ENCODE results near the gene SLC25A10.

- no peak for TF ChIP-seq CTCF (IDR thresholded peaks at IDR 0.05; ENCODE audit: control extremely low read depth in 1 of 3, insufficient read depth in 1 of 3, low read depth in 1 of 3, low read length in 3 of 3)
- TF ChIP-seq TEAD4 (IDR thresholded peaks at IDR 0.05; ENCODE audit: low read depth, low read length): no peak
- no peak for TF ChIP-seq JUN (IDR thresholded peaks at IDR 0.05; ENCODE audit: low read depth, low read length)
- no peak for TF ChIP-seq SUZ12 (IDR thresholded peaks at IDR 0.05; ENCODE audit: low read length)
- TF ChIP-seq ZNF274 (IDR thresholded peaks at IDR 0.05; ENCODE audit: borderline replicate concordance, extremely low read depth, low read length): no peak
- TF ChIP-seq POLR2AphosphoS5 (IDR thresholded peaks at IDR 0.05; ENCODE audit: low read depth, low read length): no peak
- TF ChIP-seq POU5F1 (IDR thresholded peaks at IDR 0.05; ENCODE audit: low read depth, low read length): no peak
- TF ChIP-seq POLR2A (IDR thresholded peaks at IDR 0.05; ENCODE audit: control extremely low read depth in 1 of 2, low read depth in 2 of 2, low read length in 2 of 2): no peak
- TF ChIP-seq EZH2 (IDR thresholded peaks at IDR 0.05; ENCODE audit: low read depth, low read length, severe bottlenecking): no peak
- no peak for TF ChIP-seq MAX (IDR thresholded peaks at IDR 0.05)
- no peak for TF ChIP-seq USF2 (IDR thresholded peaks at IDR 0.05; ENCODE audit: low read length)
- no peak for TF ChIP-seq CTBP2 (IDR thresholded peaks at IDR 0.05; ENCODE audit: borderline replicate concordance, insufficient read depth, insufficient read length, low read length)
Observed at GRCh38 chr17:81735264-81736102, 23.4 kb downstream of the SLC25A10 start.

Measured in H1 (cell line).